Caco-2 (cell line): ENCODE results near the gene PTPRN2. TPM values are rescaled to one million over a fixed set of nuclear protein-coding genes. Genes with fewer than 3 reads are reported as not detected.

Experiments used
- BruUV-seq: library from RNA; stranded (reverse); fragments of 400-500 nt; replicated peaks from 2 replicates; lab custom pipeline; 2021; lab: Mats Ljungman, UMichigan
- CTCF ChIA-PET: fragments of 300-600 bp; sonication (Branson Sonifier 250); formaldehyde crosslinking; loops from one replicate; lab custom pipeline; 2022; ENCODE audit warnings: antibody characterized with exemption; lab: Charles Lee
- POLR2A ChIA-PET: fragments of 300-600 bp; sonication (Branson Sonifier 250); formaldehyde crosslinking; loops from one replicate; lab custom pipeline; 2022; ENCODE audit warnings: antibody characterized with exemption; lab: Charles Lee
- DNase-seq, 2 experiments: peaks; one replicate each; pipeline versions ENCODE4 v3.0.0 to v3.0.0-alpha.2; 2020 to 2022
- H3K27me3 ChIP-seq: replicated peaks from 2 replicates; pipeline ENCODE4 v1.6.0; 2011; ENCODE audit warnings: low read length; ENCODE audit not compliant: control insufficient read depth, insufficient read depth
- H3K36me3 ChIP-seq: 2 replicates; pipeline ENCODE4 v1.5.1; 2011; ENCODE audit warnings: low read length; ENCODE audit not compliant: control insufficient read depth, insufficient read depth
- H3K4me1 ChIP-seq: fragments of 250-450 bp; sonication (Bioruptor Pico); 2 replicates; pipeline ENCODE4 v1.5.1; 2020; ENCODE audit warnings: mild to moderate bottlenecking
- H3K4me3 ChIP-seq: 2 replicates; pipeline ENCODE4 v1.5.1; 2011; ENCODE audit warnings: low read depth, mild to moderate bottlenecking, control low read depth, low read length
- H3K9me3 ChIP-seq: fragments of 250-450 bp; sonication (Bioruptor Pico); 2 replicates; pipeline ENCODE4 v1.5.1; 2020; ENCODE audit warnings: mild to moderate bottlenecking, moderate library complexity
- H3K27ac Mint-ChIP-seq: one replicate; pipeline ENCODE4 v1.8.0; 2022; ENCODE audit warnings: mixed read lengths; ENCODE audit not compliant: unreplicated experiment
- H3K27me3 Mint-ChIP-seq: one replicate; pipeline ENCODE4 v1.8.0; 2022; ENCODE audit warnings: mixed read lengths; ENCODE audit not compliant: insufficient read depth, unreplicated experiment
- H3K36me3 Mint-ChIP-seq: one replicate; pipeline ENCODE4 v1.8.0; 2022; ENCODE audit warnings: mild to moderate bottlenecking, mixed read lengths; ENCODE audit not compliant: insufficient read depth, unreplicated experiment
- H3K4me1 Mint-ChIP-seq: one replicate; pipeline ENCODE4 v1.8.0; 2022; ENCODE audit warnings: low read depth, mixed read lengths; ENCODE audit not compliant: unreplicated experiment
- H3K4me3 Mint-ChIP-seq: one replicate; pipeline ENCODE4 v1.8.0; 2022; ENCODE audit warnings: mild to moderate bottlenecking, moderate library complexity, mixed read lengths; ENCODE audit not compliant: unreplicated experiment
- H3K9me3 Mint-ChIP-seq: one replicate; pipeline ENCODE4 v1.8.0; 2022; ENCODE audit warnings: mixed read lengths; ENCODE audit not compliant: unreplicated experiment
- intact Hi-C: fragments of 100-400 bp; cut with micrococcal nuclease; formaldehyde crosslinking; loops from one replicate; pipeline ENCODE4 v1.10.0; 2022; ENCODE audit not compliant: unreplicated experiment
- total RNA-seq: library from RNA; stranded (reverse); gene quantifications from 2 replicates; pipeline ENCODE4 v1.2.3, GENCODE V29; 2022
- TF ChIP-seq, protein P1 (sequence below), 2 experiments: fragments of 200-600 bp in 1 of 2; IDR thresholded peaks; 1 replicate in 1 of 2; 2 replicates in 1 of 2; pipeline versions ENCODE4 v1.5.1 to v1.8.0; 2011 to 2022; ENCODE audit warnings: antibody characterized with exemption in 1 of 2, control low read depth in 1 of 2, inconsistent platforms in 1 of 2, low read depth in 1 of 2, low read length in 1 of 2, mild to moderate bottlenecking in 1 of 2, moderate library complexity in 1 of 2; ENCODE audit not compliant: insufficient read depth in 1 of 2, severe bottlenecking in 1 of 2, unreplicated experiment in 1 of 2

The PTPRN2 gene
- total RNA-seq, 1 experiment from 2014 or later, result 1.4 TPM

DNA sequence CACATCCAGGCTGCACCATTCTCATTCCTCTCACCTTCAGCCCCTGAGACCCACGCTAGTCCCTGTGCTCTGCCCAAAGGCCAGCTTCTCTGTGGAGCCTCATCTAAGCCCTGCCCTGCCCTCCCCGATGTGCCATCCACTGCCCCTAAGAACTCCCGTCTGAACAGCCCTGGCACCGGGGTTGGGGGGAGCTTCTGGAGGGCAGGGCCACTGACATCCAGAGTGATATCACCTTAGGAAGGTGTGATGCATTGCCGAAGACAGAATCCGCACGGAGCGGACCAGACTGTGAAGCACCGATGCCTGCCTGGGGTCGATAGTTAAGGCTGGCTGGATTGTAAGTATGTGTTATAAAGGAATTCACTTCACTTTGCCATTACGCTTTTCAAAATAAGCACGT lies 511.0 kb downstream of the PTPRN2 start:
- Histone ChIP-seq H3K36me3 (no peaks in the 10 kb centered on the region), H3K9me3 (no peaks in the 10 kb centered on the region), H3K4me1 (no peaks in the 10 kb centered on the region), H3K4me3 (no peak overlapping the region), H3K27me3 (no peaks in the 10 kb centered on the region)
- no peaks in the 10 kb centered on the region for H3K4me1 Mint-ChIP-seq
- DNase-seq, result no peak
- CTCF ChIA-PET, result no interaction called here
- H3K27me3 Mint-ChIP-seq, result no peaks in the 10 kb centered on the region
- no peaks in the 10 kb centered on the region for H3K36me3 Mint-ChIP-seq
- H3K9me3 Mint-ChIP-seq, result no peaks in the 10 kb centered on the region
- H3K4me3 Mint-ChIP-seq, result no peak overlapping the region
- TF ChIP-seq, protein P1, sequence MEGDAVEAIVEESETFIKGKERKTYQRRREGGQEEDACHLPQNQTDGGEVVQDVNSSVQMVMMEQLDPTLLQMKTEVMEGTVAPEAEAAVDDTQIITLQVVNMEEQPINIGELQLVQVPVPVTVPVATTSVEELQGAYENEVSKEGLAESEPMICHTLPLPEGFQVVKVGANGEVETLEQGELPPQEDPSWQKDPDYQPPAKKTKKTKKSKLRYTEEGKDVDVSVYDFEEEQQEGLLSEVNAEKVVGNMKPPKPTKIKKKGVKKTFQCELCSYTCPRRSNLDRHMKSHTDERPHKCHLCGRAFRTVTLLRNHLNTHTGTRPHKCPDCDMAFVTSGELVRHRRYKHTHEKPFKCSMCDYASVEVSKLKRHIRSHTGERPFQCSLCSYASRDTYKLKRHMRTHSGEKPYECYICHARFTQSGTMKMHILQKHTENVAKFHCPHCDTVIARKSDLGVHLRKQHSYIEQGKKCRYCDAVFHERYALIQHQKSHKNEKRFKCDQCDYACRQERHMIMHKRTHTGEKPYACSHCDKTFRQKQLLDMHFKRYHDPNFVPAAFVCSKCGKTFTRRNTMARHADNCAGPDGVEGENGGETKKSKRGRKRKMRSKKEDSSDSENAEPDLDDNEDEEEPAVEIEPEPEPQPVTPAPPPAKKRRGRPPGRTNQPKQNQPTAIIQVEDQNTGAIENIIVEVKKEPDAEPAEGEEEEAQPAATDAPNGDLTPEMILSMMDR (IDR thresholded peaks at IDR 0.05; ENCODE audit: insufficient read depth in 1 of 2, low read depth in 1 of 2, low read length in 1 of 2, severe bottlenecking in 1 of 2, unreplicated experiment in 1 of 2), result no peak
- intact Hi-C loops, result no loop called here
- POLR2A ChIA-PET, result no interaction called here
- no peak overlapping the region for H3K27ac Mint-ChIP-seq
- BruUV-seq, result no TSS peak

DNA sequence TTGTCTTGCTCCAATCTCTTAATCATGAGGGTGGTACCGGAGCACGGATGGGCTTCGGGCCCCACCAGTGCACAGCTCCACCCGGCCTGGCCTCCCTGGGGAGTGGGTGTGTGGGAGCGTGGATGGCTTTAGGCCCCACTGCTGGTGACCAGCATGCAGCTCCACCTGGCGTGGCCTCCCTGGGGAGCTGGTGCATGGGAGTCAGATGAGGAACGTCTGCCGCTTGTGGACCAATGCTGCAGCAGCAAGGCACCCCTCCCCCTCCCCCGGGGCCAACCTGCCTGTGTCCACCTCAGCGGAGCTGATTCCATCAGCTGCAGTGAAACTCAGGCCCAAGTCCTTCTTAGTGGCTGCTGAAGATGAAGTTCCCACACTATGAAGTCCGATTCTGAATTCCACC lies 511.4 kb downstream of the PTPRN2 start:
- Mint-ChIP-seq H3K9me3 (no peaks in the 10 kb centered on the region), H3K27me3 (no peaks in the 10 kb centered on the region), H3K4me3 (no peak overlapping the region), H3K36me3 (no peaks in the 10 kb centered on the region), H3K4me1 (no peaks in the 10 kb centered on the region), H3K27ac (no peak overlapping the region)
- no peaks in the 10 kb centered on the region for H3K27me3 ChIP-seq
- no TSS peak for BruUV-seq
- no peaks in the 10 kb centered on the region for H3K9me3 ChIP-seq
- ChIA-PET POLR2A (no interaction called here), CTCF (no interaction called here)
- TF ChIP-seq, protein P1 (IDR thresholded peaks at IDR 0.05; ENCODE audit: insufficient read depth in 1 of 2, low read depth in 1 of 2, low read length in 1 of 2, severe bottlenecking in 1 of 2, unreplicated experiment in 1 of 2), result no peak
- no peak overlapping the region for H3K4me3 ChIP-seq
- no peaks in the 10 kb centered on the region for H3K36me3 ChIP-seq
- DNase-seq, result peak in 1 of 2 experiments; percentile 14
- H3K4me1 ChIP-seq, result no peaks in the 10 kb centered on the region
- intact Hi-C loops, result no loop called here

DNA sequence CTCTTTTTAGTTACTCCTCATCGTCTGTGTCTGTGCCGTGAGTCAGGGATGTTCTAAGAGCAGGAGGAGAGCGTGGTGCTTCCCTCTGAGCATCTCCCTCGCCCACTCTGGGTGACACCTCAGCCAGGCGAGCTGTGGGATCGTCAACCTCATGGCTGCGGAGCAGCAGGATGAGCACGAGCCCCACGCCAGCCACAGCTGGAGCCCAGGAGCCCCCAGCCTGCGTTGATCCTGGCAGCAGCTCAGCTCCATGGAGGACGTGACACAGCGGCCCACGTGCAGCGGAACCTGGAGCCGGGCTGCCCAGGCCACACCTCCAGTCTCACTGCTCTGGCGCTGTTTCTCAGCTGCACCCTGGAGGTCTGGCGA lies 512.0 kb downstream of the PTPRN2 start:
- no TSS peak for BruUV-seq
- Mint-ChIP-seq H3K4me3 (no peak overlapping the region), H3K4me1 (no peaks in the 10 kb centered on the region), H3K9me3 (no peaks in the 10 kb centered on the region), H3K36me3 (no peaks in the 10 kb centered on the region), H3K27ac (no peak overlapping the region), H3K27me3 (no peaks in the 10 kb centered on the region)
- CTCF ChIA-PET, result no interaction called here
- no peaks in the 10 kb centered on the region for H3K4me1 ChIP-seq
- no peak overlapping the region for H3K4me3 ChIP-seq
- no peaks in the 10 kb centered on the region for H3K27me3 ChIP-seq
- TF ChIP-seq, protein P1 (IDR thresholded peaks at IDR 0.05; ENCODE audit: insufficient read depth in 1 of 2, low read depth in 1 of 2, low read length in 1 of 2, severe bottlenecking in 1 of 2, unreplicated experiment in 1 of 2), result no peak
- no peaks in the 10 kb centered on the region for H3K9me3 ChIP-seq
- intact Hi-C loops, result no loop called here
- H3K36me3 ChIP-seq, result no peaks in the 10 kb centered on the region
- DNase-seq, result no peak
- POLR2A ChIA-PET, result no interaction called here
